Activated CD8-positive, alpha-beta memory T cell treated with anti-CD3 and anti-CD28 coated beads, Interleukin-2, amount 10 ng/mL, durations not matched to agents 7 days and 5 days (primary cell): ENCODE data around the gene PCP2. TPM values are rescaled to one million over a fixed set of nuclear protein-coding genes. Genes with fewer than 3 reads are reported as not detected.
A peak's percentile ranks its signal among the peaks of the same experiment; 100 is the strongest.

ENCODE experiments used
- ATAC-seq: fragments of 150-1000 bp; cut with Tn5 transposase; one replicate; pipeline ENCODE4 v1.10.0; 2021; ENCODE audit warnings: moderate library complexity
- CTCF ChIA-PET: fragments of 350-600 bp; sonication (Branson Sonifier 250); formaldehyde crosslinking; loops from one replicate; lab custom pipeline; 2021; ENCODE audit warnings: antibody characterized with exemption; lab: Charles Lee
- DNase-seq: peaks from one replicate; pipeline ENCODE4 v3.0.0-alpha.2; 2020
- H3K27ac Mint-ChIP-seq: one replicate; pipeline ENCODE4 v1.8.0; 2021; ENCODE audit warnings: mild to moderate bottlenecking, mixed read lengths
- H3K27me3 Mint-ChIP-seq: one replicate; pipeline ENCODE4 v1.8.0; 2021; ENCODE audit warnings: mixed read lengths
- H3K36me3 Mint-ChIP-seq: one replicate; pipeline ENCODE4 v1.8.0; 2021; ENCODE audit warnings: mild to moderate bottlenecking, mixed read lengths
- H3K4me1 Mint-ChIP-seq: one replicate; pipeline ENCODE4 v1.8.0; 2021; ENCODE audit warnings: mixed read lengths
- H3K4me3 Mint-ChIP-seq: one replicate; pipeline ENCODE4 v1.8.0; 2021; ENCODE audit warnings: mild to moderate bottlenecking, moderate library complexity, mixed read lengths
- H3K9me3 Mint-ChIP-seq: one replicate; pipeline ENCODE4 v1.8.0; 2022; ENCODE audit warnings: low read depth, mixed read lengths
- total RNA-seq, 2 experiments: library from RNA; stranded (reverse); gene quantifications; one replicate each; pipeline ENCODE4 v1.2.3, GENCODE V29; 2021

PCP2 gene
- total RNA-seq, 2 experiments from 2014 or later: 0.56 to 0.99 TPM

DNA sequence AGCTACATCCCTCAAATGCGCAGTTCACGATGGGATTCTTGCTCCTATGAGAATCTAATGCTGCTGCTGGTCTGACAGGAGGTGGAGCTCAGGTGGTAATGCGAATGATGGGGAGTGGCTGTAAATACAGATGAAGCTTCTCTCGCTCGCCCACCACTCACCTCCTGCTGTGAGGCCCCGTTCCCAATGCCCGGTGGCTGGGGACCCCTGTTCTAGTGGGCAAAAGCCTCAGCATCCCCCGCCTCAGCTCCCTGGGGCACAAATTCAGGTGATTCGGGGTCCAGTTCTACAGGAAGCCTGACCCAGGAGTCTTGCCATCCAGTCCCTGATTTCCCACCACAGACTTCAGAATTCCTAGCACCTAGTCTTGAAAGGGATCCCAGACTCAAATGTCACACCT is 39.0 kb upstream of the PCP2 start:
- no peaks in the 10 kb centered on the region for H3K9me3 Mint-ChIP-seq
- DNase-seq (no peak), ATAC-seq (no peak)
- peaks cover 30% of the 10 kb centered on the region for H3K4me1 Mint-ChIP-seq
- H3K4me3 Mint-ChIP-seq: no peak overlapping the region
- H3K27me3 Mint-ChIP-seq: peaks cover 42% of the 10 kb centered on the region
- H3K27ac Mint-ChIP-seq: no peak overlapping the region
- no peaks in the 10 kb centered on the region for H3K36me3 Mint-ChIP-seq
- CTCF ChIA-PET: interaction anchor here (2.1 kb wide), 1 partner anchor 8 kb away, joined by 11 read pairs; the partner anchor contains the start of gene TRAPPC5

GRCh38 chr19:7670790-7671189 is 37.3 kb upstream of the PCP2 start:
- H3K4me1 Mint-ChIP-seq: peaks cover 19% of the 10 kb centered on the region
- no peak for DNase-seq
- no peak for ATAC-seq
- H3K27ac Mint-ChIP-seq: no peak overlapping the region
- H3K36me3 Mint-ChIP-seq: no peaks in the 10 kb centered on the region
- H3K4me3 Mint-ChIP-seq: no peak overlapping the region
- CTCF ChIA-PET: interaction anchor here (1.6 to 2.1 kb wide), 5 partner anchors 10 to 303 kb away, joined by 4 to 11 read pairs (median 5); partner anchors contain the start of gene TRAPPC5
- no peaks in the 10 kb centered on the region for H3K9me3 Mint-ChIP-seq
- peaks cover 31% of the 10 kb centered on the region for H3K27me3 Mint-ChIP-seq

- H3K9me3 Mint-ChIP-seq: no peaks in the 10 kb centered on the region
- H3K4me1 Mint-ChIP-seq: peaks cover 18% of the 10 kb centered on the region
- peak overlapping the region; percentile 46 for H3K4me3 Mint-ChIP-seq
- CTCF ChIA-PET: interaction anchor here (1.6 to 2.8 kb wide), 6 partner anchors 10 to 303 kb away, joined by 4 to 23 read pairs (median 6); partner anchors contain the start of gene TRAPPC5
- ATAC-seq (peak; percentile 60), DNase-seq (peak; percentile 57)
- peaks cover 29% of the 10 kb centered on the region for H3K27me3 Mint-ChIP-seq
- H3K27ac Mint-ChIP-seq: no peak overlapping the region
- H3K36me3 Mint-ChIP-seq: no peaks in the 10 kb centered on the region
Measured at GRCh38 chr19:7670150-7670783, 36.7 kb upstream of the PCP2 start.

DNA sequence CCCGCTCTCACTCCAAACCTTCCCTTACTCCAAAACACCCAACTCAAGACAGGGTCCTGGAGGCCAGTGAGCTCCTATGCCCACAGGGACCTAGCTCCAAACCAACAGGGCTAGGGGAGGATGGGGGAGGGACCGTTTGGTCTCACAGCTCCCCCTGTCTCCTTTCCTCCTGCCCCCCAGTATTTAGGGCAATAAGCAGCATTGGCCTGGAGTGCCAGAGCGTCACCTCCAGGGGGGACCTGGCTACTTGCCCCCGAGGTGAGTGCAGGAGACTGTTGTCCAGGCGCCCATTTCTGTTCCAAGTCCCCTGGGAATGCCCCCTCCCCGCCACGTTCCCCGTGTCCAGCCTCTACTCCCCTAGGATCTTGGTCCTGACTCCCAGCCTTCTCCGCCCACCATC is 36.1 kb upstream of the PCP2 start:
- Mint-ChIP-seq H3K4me1 (peaks cover 18% of the 10 kb centered on the region), H3K36me3 (no peaks in the 10 kb centered on the region), H3K4me3 (no peak overlapping the region), H3K27ac (no peak overlapping the region), H3K9me3 (no peaks in the 10 kb centered on the region), H3K27me3 (peaks cover 29% of the 10 kb centered on the region)
- CTCF ChIA-PET: interaction anchor here (1.6 to 2.8 kb wide), 5 partner anchors 11 to 302 kb away, joined by 5 to 23 read pairs (median 6); partner anchors contain the start of gene TRAPPC5
- ATAC-seq (no peak), DNase-seq (no peak)

- ATAC-seq (no peak), DNase-seq (no peak)
- Mint-ChIP-seq H3K4me3 (no peak within 1 kb of the TSS), H3K9me3 (no peaks in the 10 kb centered on the region), H3K4me1 (peaks cover 13% of the 10 kb centered on the region), H3K27me3 (peaks cover 23% of the 10 kb centered on the region), H3K27ac (no peak within 1 kb of the TSS), H3K36me3 (no peaks in the 10 kb centered on the region)
- CTCF ChIA-PET: interaction anchor here (1.9 to 2.8 kb wide), 3 partner anchors 12 to 131 kb away, joined by 5 to 23 read pairs (median 11); partner anchors contain the start of gene TRAPPC5
Measured at GRCh38 chr19:7668842-7669241, 35.3 kb upstream of the PCP2 start, which contains the start of gene RETN. RETN (plus strand) TSS chr19:7669049; CDS start chr19:7669327, 278 bp downstream.

DNA sequence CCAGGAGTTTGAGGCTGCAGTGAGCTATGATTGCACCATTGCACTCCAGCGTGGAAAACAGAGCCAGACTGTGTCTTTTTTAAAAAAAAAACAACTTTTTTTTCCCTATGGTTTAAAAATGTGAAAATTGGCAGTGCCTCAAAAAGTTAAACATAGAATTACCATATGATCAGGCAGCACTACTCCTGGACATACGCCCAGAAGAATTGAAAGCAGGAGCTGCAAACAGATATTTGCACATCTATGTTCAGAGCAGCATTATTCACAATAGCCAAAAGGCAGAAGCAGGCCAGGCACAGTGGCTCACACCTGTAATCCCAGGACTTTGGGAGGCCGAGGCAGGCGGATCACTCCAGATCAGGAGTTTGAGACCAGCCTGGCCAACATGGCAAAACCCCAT is 31.6 kb upstream of the PCP2 start:
- Mint-ChIP-seq H3K4me3 (no peak overlapping the region), H3K27ac (no peak overlapping the region), H3K27me3 (peaks cover 7% of the 10 kb centered on the region), H3K9me3 (no peaks in the 10 kb centered on the region), H3K4me1 (peaks cover 7% of the 10 kb centered on the region), H3K36me3 (no peaks in the 10 kb centered on the region)
- no peak for ATAC-seq
- no peak for DNase-seq
- CTCF ChIA-PET: interaction anchor here (4.2 kb wide), 1 partner anchor 16 kb away, joined by 14 read pairs; the partner anchor contains the start of gene TRAPPC5

- no peaks in the 10 kb centered on the region for H3K9me3 Mint-ChIP-seq
- DNase-seq (no peak), ATAC-seq (no peak)
- no peak overlapping the region for H3K4me3 Mint-ChIP-seq
- CTCF ChIA-PET: interaction anchor here (1.2 to 4.2 kb wide), 3 partner anchors 12 to 96 kb away, joined by 3 to 14 read pairs (median 10); partner anchors contain the start of gene TRAPPC5
- peaks cover 4% of the 10 kb centered on the region for H3K4me1 Mint-ChIP-seq
- no peaks in the 10 kb centered on the region for H3K27me3 Mint-ChIP-seq
- no peak overlapping the region for H3K27ac Mint-ChIP-seq
- no peaks in the 10 kb centered on the region for H3K36me3 Mint-ChIP-seq
Measured at GRCh38 chr19:7663706-7664105, 30.2 kb upstream of the PCP2 start.

DNA sequence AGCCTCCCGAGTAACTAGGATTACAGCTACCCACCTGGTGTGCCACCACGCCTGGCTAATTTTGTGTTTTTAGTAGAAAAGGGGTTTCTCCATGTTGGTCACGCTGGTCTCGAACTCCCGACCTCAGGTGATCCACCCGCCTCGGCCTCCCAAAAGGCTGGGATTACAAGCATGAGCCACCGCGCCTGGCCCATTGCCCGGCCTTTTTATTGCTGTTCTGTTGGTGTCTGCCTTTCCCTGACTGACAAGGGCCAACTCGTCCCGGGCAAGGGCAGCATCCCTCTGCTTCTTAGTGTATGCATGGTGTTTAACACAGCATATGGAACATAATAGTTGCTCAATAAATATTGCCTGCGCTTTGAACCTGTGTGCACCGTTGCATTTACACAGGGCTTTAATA is 29.1 kb upstream of the PCP2 start:
- ATAC-seq (no peak), DNase-seq (no peak)
- CTCF ChIA-PET: interaction anchor here (0.8 to 4.2 kb wide), 3 partner anchors 11 to 165 kb away, joined by 3 to 14 read pairs (median 10); partner anchors contain the start of gene TRAPPC5
- H3K4me1 Mint-ChIP-seq: peaks cover 13% of the 10 kb centered on the region
- H3K9me3 Mint-ChIP-seq: no peaks in the 10 kb centered on the region
- H3K4me3 Mint-ChIP-seq: no peak overlapping the region
- no peaks in the 10 kb centered on the region for H3K36me3 Mint-ChIP-seq
- no peaks in the 10 kb centered on the region for H3K27me3 Mint-ChIP-seq
- H3K27ac Mint-ChIP-seq: no peak overlapping the region

- no peak for ATAC-seq
- no peaks in the 10 kb centered on the region for H3K9me3 Mint-ChIP-seq
- DNase-seq: no peak
- H3K27me3 Mint-ChIP-seq: no peaks in the 10 kb centered on the region
- no peak overlapping the region for H3K27ac Mint-ChIP-seq
- CTCF ChIA-PET: interaction anchor here (0.6 to 4.2 kb wide), 2 partner anchors 19 to 287 kb away, joined by 3 to 14 read pairs; partner anchors contain the start of gene TRAPPC5
- no peak overlapping the region for H3K4me3 Mint-ChIP-seq
- no peaks in the 10 kb centered on the region for H3K36me3 Mint-ChIP-seq
- peaks cover 18% of the 10 kb centered on the region for H3K4me1 Mint-ChIP-seq
Measured at GRCh38 chr19:7661744-7662538, 28.4 kb upstream of the PCP2 start.

- Mint-ChIP-seq H3K4me1 (peaks cover 20% of the 10 kb centered on the region), H3K36me3 (no peaks in the 10 kb centered on the region), H3K27me3 (no peaks in the 10 kb centered on the region), H3K9me3 (no peaks in the 10 kb centered on the region), H3K27ac (peak overlapping the region; percentile 73), H3K4me3 (peak overlapping the region; percentile 70)
- peak; percentile 74 for DNase-seq
- ATAC-seq: peak; percentile 93
- CTCF ChIA-PET: interaction anchor here (1.1 to 4.8 kb wide), 3 partner anchors 19 to 28 kb away, joined by 3 to 33 read pairs (median 7); partner anchors contain the start of genes MCEMP1, PET100, TRAPPC5 and XAB2
Measured at GRCh38 chr19:7658219-7658686, 24.7 kb upstream of the PCP2 start.

- H3K36me3 Mint-ChIP-seq: no peaks in the 10 kb centered on the region
- CTCF ChIA-PET: interaction anchor here (1.3 to 4.8 kb wide), 2 partner anchors 23 to 143 kb away, joined by 4 to 33 read pairs; partner anchors contain the start of gene TRAPPC5
- no peak overlapping the region for H3K27ac Mint-ChIP-seq
- no peaks in the 10 kb centered on the region for H3K27me3 Mint-ChIP-seq
- DNase-seq (no peak), ATAC-seq (no peak)
- H3K4me3 Mint-ChIP-seq: no peak overlapping the region
- no peaks in the 10 kb centered on the region for H3K9me3 Mint-ChIP-seq
- H3K4me1 Mint-ChIP-seq: peaks cover 25% of the 10 kb centered on the region
Measured at GRCh38 chr19:7657131-7657751, 23.7 kb upstream of the PCP2 start.

GRCh38 chr19:7655581-7655980 is 22.1 kb upstream of the PCP2 start:
- no peak for ATAC-seq
- Mint-ChIP-seq H3K27ac (no peak overlapping the region), H3K4me1 (peaks cover 29% of the 10 kb centered on the region), H3K36me3 (no peaks in the 10 kb centered on the region), H3K27me3 (peaks cover 2% of the 10 kb centered on the region), H3K4me3 (no peak overlapping the region), H3K9me3 (no peaks in the 10 kb centered on the region)
- CTCF ChIA-PET: interaction anchor here (0.6 to 4.8 kb wide), 2 partner anchors 25 to 144 kb away, joined by 3 to 33 read pairs; partner anchors contain the start of gene TRAPPC5
- no peak for DNase-seq
